ENCODE measurements around the gene POLR2M. TPM values are rescaled to one million over a fixed set of nuclear protein-coding genes. Genes with fewer than 3 reads are reported as not detected.

The POLR2M gene
- polyA plus RNA-seq, 1 experiment: 72.6 TPM

DNA sequence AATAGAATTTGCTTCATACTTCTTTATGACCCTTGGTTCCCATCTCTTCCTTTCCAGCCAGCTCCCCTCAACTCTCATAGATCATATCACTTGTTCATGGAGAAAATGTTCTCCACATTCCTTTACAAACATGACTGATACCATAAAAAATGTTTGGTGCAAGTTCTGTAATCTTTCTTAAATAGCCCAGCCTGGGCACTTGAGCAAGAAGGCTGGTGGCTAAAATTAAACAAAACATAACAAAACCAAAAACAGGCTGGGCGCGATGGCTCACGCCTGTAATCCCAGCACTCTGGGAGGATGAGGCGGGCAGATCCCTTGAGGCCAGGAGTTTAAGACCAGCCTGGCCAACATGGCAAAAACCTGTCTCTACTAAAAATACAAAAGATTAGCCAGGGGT, 8.9 kb upstream of the POLR2M start:
- TF ChIP-seq, protein P1, sequence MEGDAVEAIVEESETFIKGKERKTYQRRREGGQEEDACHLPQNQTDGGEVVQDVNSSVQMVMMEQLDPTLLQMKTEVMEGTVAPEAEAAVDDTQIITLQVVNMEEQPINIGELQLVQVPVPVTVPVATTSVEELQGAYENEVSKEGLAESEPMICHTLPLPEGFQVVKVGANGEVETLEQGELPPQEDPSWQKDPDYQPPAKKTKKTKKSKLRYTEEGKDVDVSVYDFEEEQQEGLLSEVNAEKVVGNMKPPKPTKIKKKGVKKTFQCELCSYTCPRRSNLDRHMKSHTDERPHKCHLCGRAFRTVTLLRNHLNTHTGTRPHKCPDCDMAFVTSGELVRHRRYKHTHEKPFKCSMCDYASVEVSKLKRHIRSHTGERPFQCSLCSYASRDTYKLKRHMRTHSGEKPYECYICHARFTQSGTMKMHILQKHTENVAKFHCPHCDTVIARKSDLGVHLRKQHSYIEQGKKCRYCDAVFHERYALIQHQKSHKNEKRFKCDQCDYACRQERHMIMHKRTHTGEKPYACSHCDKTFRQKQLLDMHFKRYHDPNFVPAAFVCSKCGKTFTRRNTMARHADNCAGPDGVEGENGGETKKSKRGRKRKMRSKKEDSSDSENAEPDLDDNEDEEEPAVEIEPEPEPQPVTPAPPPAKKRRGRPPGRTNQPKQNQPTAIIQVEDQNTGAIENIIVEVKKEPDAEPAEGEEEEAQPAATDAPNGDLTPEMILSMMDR (IDR thresholded peaks at IDR 0.05; ENCODE audit: low read depth, low read length): no peak
- H3K9me3 ChIP-seq (ENCODE audit: control insufficient read depth, insufficient read depth, low read length): no peaks in the 10 kb centered on the region
- POLR2A ChIA-PET: no interaction called here
- peaks cover 3% of the 10 kb centered on the region for H3K27me3 ChIP-seq (ENCODE audit: control insufficient read depth, insufficient read depth, low read length)
- no peak for DNase-seq (ENCODE audit: low read depth, low spot score)
- no peak overlapping the region for H3K27ac ChIP-seq (ENCODE audit: low read depth, low read length)
- CTCF ChIA-PET: no interaction called here
- H3K4me3 ChIP-seq (ENCODE audit: low read depth, low read length): no peak overlapping the region

DNA sequence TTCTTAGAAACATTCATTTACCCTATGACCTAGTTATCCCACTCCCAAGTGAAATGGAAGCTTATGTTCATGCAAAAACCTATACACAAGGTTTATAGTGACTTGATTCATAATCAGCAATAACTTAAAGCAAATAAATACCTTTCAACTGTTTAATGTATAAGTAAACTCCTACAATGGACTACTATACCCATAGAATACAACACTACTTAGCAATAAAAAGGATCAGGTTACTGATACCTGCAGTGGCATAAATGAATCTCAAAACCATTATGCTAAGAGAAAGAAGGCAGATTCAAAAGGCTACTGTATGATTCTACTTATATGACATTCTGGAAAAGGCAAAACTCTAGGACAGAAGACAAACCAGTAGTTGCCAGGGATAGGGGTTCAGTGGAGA, 8.3 kb upstream of the POLR2M start:
- DNase-seq (ENCODE audit: low read depth, low spot score): no peak
- TF ChIP-seq, protein P1 (IDR thresholded peaks at IDR 0.05; ENCODE audit: low read depth, low read length): no peak
- CTCF ChIA-PET: no interaction called here
- Histone ChIP-seq H3K27me3 (ENCODE audit: control insufficient read depth, insufficient read depth, low read length) (peaks cover 3% of the 10 kb centered on the region), H3K27ac (ENCODE audit: low read depth, low read length) (no peak overlapping the region), H3K4me3 (ENCODE audit: low read depth, low read length) (no peak overlapping the region), H3K9me3 (ENCODE audit: control insufficient read depth, insufficient read depth, low read length) (no peaks in the 10 kb centered on the region)
- POLR2A ChIA-PET: no interaction called here

DNA sequence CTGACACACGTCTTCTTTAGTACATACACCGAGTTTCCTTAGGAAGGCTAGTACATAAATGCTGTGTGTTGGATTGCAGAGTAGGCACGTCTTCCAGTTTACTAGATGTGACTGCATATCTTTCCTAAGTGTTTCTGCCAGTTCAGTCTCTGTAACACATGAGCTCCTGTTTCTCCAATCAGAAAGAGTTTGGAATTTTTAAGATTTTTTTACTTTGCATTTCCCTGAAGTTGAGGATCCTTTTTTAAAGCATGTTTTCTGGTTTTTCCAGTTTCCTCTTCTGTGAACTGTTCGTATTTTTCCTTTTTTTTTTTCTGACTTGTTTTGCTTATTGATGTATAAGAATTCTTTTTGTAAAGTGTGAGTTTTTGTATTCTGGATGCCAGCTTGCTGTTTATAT, 7.5 kb upstream of the POLR2M start:
- peaks cover 3% of the 10 kb centered on the region for H3K27me3 ChIP-seq (ENCODE audit: control insufficient read depth, insufficient read depth, low read length)
- no peaks in the 10 kb centered on the region for H3K9me3 ChIP-seq (ENCODE audit: control insufficient read depth, insufficient read depth, low read length)
- CTCF ChIA-PET: no interaction called here
- TF ChIP-seq, protein P1 (IDR thresholded peaks at IDR 0.05; ENCODE audit: low read depth, low read length): no peak
- no peak overlapping the region for H3K27ac ChIP-seq (ENCODE audit: low read depth, low read length)
- POLR2A ChIA-PET: no interaction called here
- no peak for DNase-seq (ENCODE audit: low read depth, low spot score)
- H3K4me3 ChIP-seq (ENCODE audit: low read depth, low read length): no peak overlapping the region

DNA sequence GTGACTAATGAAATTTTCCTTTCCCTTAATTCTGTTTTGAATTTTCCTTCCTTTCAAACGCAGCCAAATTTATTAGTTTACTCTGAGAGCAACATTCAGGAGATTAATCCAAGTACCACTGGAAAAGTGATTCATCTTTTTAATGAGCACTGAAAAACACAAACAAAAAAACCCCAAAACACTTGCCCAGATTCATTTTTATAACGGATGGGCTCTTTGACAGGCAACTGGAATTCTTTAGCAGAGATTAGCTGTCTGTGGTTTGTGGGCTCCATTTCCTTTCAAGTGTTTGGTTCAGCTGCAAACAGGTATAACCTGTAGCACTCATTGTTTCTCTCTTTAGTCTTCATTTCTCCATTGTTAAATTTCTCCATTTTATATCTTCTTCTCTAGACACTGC, 3.1 kb upstream of the POLR2M start:
- Histone ChIP-seq H3K4me3 (ENCODE audit: low read depth, low read length) (no peak overlapping the region), H3K27me3 (ENCODE audit: control insufficient read depth, insufficient read depth, low read length) (peaks cover 3% of the 10 kb centered on the region), H3K9me3 (ENCODE audit: control insufficient read depth, insufficient read depth, low read length) (peaks cover 2% of the 10 kb centered on the region; the same call in 1 of the 2 replicates), H3K27ac (ENCODE audit: low read depth, low read length) (no peak overlapping the region)
- POLR2A ChIA-PET: no interaction called here
- TF ChIP-seq, protein P1 (IDR thresholded peaks at IDR 0.05; ENCODE audit: low read depth, low read length): no peak
- no peak for DNase-seq (ENCODE audit: low read depth, low spot score)
- CTCF ChIA-PET: no interaction called here

DNA sequence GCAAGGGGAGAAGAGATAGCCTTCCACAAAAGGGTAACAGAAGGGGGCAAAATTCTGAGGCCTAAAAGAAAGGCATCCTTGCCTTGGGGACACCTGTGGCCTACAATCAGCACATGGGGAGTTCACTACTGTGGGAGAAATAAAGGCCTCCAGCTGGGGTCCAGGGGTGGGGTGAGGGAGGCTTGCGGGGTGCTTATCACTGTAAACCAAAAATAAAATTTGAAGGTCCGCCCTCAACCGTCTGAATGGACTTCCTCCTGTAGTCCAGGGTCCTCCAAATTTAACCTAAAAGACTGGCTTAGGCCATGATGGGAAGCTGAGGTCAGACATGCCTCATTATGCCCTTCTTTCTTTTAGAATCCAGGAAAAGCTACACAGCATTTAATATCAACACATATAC, 2.1 kb upstream of the POLR2M start:
- peaks cover 2% of the 10 kb centered on the region; the same call in 1 of the 2 replicates for H3K9me3 ChIP-seq (ENCODE audit: control insufficient read depth, insufficient read depth, low read length)
- no peak for DNase-seq (ENCODE audit: low read depth, low spot score)
- ChIA-PET CTCF (interaction anchor here (0.8 to 1.2 kb wide), 3 partner anchors 28 to 156 kb away, joined by 3 to 5 read pairs (median 4); no protein-coding TSS in a partner anchor), POLR2A (no interaction called here)
- TF ChIP-seq, protein P1 (IDR thresholded peaks at IDR 0.05; ENCODE audit: low read depth, low read length): no peak
- no peak overlapping the region for H3K4me3 ChIP-seq (ENCODE audit: low read depth, low read length)
- H3K27me3 ChIP-seq (ENCODE audit: control insufficient read depth, insufficient read depth, low read length): peaks cover 3% of the 10 kb centered on the region
- no peak overlapping the region for H3K27ac ChIP-seq (ENCODE audit: low read depth, low read length)

Data from AG04450 (cell line).